ENCODE measurements around the gene RGS10. TPM values are rescaled to one million over a fixed set of nuclear protein-coding genes. Genes with fewer than 3 reads are reported as not detected.

RGS10 gene
- total and polyA plus RNA-seq, 9 of the 15 experiments (the other 6 are each of a cell fraction or from before 2014, with no cell fraction given), result 31.9 to 123 (median 62.1) TPM

DNA sequence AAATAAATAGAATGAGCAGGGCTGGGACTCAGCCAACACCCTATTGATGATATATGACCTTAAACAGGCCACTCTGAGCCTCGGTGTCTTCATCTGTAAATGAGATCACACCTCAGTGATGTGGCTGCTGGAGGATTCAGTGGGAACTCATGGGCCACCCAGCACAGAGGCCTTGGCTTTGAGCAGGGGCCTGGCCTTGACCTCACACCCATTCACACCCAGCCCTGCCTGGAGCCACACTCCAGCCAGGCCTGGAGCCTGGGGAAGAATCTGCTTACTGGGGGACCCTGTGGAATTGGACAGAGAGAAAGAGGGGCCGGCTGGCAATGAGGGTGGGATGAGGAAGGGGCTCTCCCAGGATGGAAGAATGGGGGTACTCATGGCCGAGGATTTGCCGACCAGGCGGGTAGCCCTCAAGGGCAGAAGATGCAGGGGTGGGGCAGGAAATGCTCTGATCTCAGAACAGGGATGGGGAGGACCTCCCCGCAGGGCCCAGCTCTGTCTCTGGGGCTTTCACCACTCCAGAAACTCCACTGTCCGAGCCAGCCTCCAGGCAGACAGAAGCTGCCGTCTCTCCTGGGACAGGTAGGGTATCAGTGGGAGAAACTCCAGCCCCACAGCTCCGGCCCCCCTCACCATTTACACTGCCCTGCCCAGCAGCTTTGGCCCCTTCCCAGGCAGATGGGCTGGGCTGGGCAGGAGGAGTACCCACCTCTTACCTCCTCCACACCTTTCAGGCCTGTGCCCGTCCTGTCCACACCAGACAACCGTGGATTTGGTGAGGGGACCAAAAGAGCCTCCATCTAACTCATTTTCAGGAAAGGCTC is 81.9 kb downstream of the RGS10 start:
- CTCF ChIA-PET (ENCODE audit: low intra/inter-chr PET ratio), result no interaction called here
- no peak for TF ChIP-seq LCOR (CRISPR knock-in tag; IDR thresholded peaks at IDR 0.05)
- no peak for TF ChIP-seq NFIC (IDR thresholded peaks at IDR 0.05)
- TF ChIP-seq BHLHE40 (IDR thresholded peaks at IDR 0.05; ENCODE audit: low read length), result no peak
- TF ChIP-seq ZNF41 (CRISPR knock-in tag; conservative IDR thresholded peaks at IDR 0.05), result no peak
- TF ChIP-seq, protein P1, sequence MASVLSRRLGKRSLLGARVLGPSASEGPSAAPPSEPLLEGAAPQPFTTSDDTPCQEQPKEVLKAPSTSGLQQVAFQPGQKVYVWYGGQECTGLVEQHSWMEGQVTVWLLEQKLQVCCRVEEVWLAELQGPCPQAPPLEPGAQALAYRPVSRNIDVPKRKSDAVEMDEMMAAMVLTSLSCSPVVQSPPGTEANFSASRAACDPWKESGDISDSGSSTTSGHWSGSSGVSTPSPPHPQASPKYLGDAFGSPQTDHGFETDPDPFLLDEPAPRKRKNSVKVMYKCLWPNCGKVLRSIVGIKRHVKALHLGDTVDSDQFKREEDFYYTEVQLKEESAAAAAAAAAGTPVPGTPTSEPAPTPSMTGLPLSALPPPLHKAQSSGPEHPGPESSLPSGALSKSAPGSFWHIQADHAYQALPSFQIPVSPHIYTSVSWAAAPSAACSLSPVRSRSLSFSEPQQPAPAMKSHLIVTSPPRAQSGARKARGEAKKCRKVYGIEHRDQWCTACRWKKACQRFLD (CRISPR knock-in tag; IDR thresholded peaks at IDR 0.05), result no peak
- TF ChIP-seq TAF15 (IDR thresholded peaks at IDR 0.05; ENCODE audit: low read depth, low read length), result no peak
- TF ChIP-seq SPI1 (IDR thresholded peaks at IDR 0.05; ENCODE audit: borderline replicate concordance, low read depth, low read length), result no peak
- TF ChIP-seq, protein P2, sequence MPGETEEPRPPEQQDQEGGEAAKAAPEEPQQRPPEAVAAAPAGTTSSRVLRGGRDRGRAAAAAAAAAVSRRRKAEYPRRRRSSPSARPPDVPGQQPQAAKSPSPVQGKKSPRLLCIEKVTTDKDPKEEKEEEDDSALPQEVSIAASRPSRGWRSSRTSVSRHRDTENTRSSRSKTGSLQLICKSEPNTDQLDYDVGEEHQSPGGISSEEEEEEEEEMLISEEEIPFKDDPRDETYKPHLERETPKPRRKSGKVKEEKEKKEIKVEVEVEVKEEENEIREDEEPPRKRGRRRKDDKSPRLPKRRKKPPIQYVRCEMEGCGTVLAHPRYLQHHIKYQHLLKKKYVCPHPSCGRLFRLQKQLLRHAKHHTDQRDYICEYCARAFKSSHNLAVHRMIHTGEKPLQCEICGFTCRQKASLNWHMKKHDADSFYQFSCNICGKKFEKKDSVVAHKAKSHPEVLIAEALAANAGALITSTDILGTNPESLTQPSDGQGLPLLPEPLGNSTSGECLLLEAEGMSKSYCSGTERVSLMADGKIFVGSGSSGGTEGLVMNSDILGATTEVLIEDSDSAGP (CRISPR knock-in tag; IDR thresholded peaks at IDR 0.05), result no peak
- no peak for TF ChIP-seq FOXJ3 (CRISPR knock-in tag; IDR thresholded peaks at IDR 0.05)
- no peak for TF ChIP-seq CREBBP (IDR thresholded peaks at IDR 0.05; ENCODE audit: low read depth, low read length)
- TF ChIP-seq ZNF184 (CRISPR knock-in tag; IDR thresholded peaks at IDR 0.05), result no peak
- no peak for TF ChIP-seq DDX20 (tag; IDR thresholded peaks at IDR 0.05; ENCODE audit: low read depth)
- TF ChIP-seq PHF8 (IDR thresholded peaks at IDR 0.05; ENCODE audit: borderline replicate concordance, low read length), result no peak
- no peak for TF ChIP-seq NBN (IDR thresholded peaks at IDR 0.05; ENCODE audit: low read depth)
- TF ChIP-seq, protein P3, sequence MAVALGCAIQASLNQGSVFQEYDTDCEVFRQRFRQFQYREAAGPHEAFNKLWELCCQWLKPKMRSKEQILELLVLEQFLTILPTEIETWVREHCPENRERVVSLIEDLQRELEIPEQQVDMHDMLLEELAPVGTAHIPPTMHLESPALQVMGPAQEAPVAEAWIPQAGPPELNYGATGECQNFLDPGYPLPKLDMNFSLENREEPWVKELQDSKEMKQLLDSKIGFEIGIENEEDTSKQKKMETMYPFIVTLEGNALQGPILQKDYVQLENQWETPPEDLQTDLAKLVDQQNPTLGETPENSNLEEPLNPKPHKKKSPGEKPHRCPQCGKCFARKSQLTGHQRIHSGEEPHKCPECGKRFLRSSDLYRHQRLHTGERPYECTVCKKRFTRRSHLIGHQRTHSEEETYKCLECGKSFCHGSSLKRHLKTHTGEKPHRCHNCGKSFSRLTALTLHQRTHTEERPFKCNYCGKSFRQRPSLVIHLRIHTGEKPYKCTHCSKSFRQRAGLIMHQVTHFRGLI (CRISPR knock-in tag; IDR thresholded peaks at IDR 0.05), result no peak
- TF ChIP-seq RNF2 (IDR thresholded peaks at IDR 0.05), result no peak
- TF ChIP-seq RFX1 (IDR thresholded peaks at IDR 0.05), result no peak
- no TSS peak for BruUV-seq (replicated peaks)
- H4K20me1 ChIP-seq (replicated peaks; ENCODE audit: control insufficient read depth, insufficient read depth, low read length), result no peaks in the 10 kb centered on the region
- DNase-seq (ENCODE audit: extremely low read depth in 1 of 4, low spot score in 3 of 4), result no peak
- H2AFZ ChIP-seq (ENCODE audit: low read depth, low read length), result no peak overlapping the region
- no peaks in the 10 kb centered on the region for H3K79me2 ChIP-seq (ENCODE audit: control insufficient read depth, insufficient read depth, low read length)
- POLR2A ChIA-PET, result interaction anchor here (0.6 to 0.8 kb wide), 2 partner anchors 16 to 79 kb away, joined by 3 to 5 read pairs; no protein-coding TSS in a partner anchor
- no peaks in the 10 kb centered on the region for H3K9me1 ChIP-seq (ENCODE audit: control insufficient read depth, insufficient read depth, low read length)
- intact Hi-C loops (cut with micrococcal nuclease) (no loop called here), in situ Hi-C loops (cut with MboI) (no loop called here)
- H3K4me3 ChIP-seq, result no peak overlapping the region
- no peak overlapping the region for H3K4me2 ChIP-seq (ENCODE audit: insufficient read depth, low read length)
- no peak overlapping the region for H3K27ac ChIP-seq (ENCODE audit: extremely low read depth, low read depth, low read length)
- H3K9me3 ChIP-seq (replicated peaks; ENCODE audit: control insufficient read depth, insufficient read depth, low read depth, low read length), result no peaks in the 10 kb centered on the region
- H3K9ac ChIP-seq (ENCODE audit: insufficient read depth in 1 of 2, low read depth in 2 of 2, low read length in 2 of 2), result no peak overlapping the region
- no peak for ATAC-seq
- H3K27me3 ChIP-seq (ENCODE audit: control insufficient read depth in 2 of 2, insufficient read depth in 2 of 2, low read length in 2 of 2), result peaks cover 0 to 21% of the 10 kb centered on the region in 2 experiments; a peak in 4 of 5 replicates
- no peak for FAIRE-seq
- WGBS (ENCODE audit: insufficient coverage, low coverage, missing lambda C conversion rate), result 2% methylated on average over 5 of the region's 11 CpGs
- no peaks in the 10 kb centered on the region for H3K36me3 ChIP-seq (ENCODE audit: control insufficient read depth, insufficient read depth, low read length)
- peaks cover 0 to 4% of the 10 kb centered on the region in 2 experiments; a peak in 1 of 5 replicates for H3K4me1 ChIP-seq (replicated peaks in 1 of 2; ENCODE audit: control insufficient read depth in 2 of 2, insufficient read depth in 2 of 2, low read length in 2 of 2)
